GM12891 (cell line): ENCODE measurements around the gene ZNHIT6.

Source experiments
- POU2F2 ChIP-seq: IDR thresholded peaks from 2 replicates; pipeline ENCODE4 v1.6.1; 2011; ENCODE audit warnings: low read depth, mild to moderate bottlenecking, control low read depth, low read length, moderate library complexity
- TAF1 ChIP-seq: IDR thresholded peaks from 2 replicates; pipeline ENCODE4 v1.6.1; 2011; ENCODE audit warnings: low read depth, low read length, control low read depth

DNA sequence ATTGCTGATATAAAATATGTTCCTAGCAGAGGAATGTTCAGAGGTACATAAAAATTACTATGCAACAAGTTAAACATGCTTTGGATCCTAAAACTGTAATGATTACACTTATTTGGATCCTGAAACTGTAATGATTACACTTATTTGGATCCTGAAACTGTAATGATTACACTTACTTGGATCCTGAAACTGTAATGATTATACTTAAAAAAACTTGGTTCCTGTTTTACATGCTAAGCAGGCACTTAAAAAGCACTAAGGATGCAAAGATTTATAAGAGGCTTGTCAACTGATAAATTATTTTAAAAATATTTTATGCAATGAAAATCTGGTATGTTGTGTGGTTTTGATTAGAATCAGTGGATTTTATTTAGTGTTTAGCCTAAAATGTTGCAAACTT is 47.7 kb downstream of the ZNHIT6 start:
- no peak for TF ChIP-seq POU2F2
- TF ChIP-seq TAF1, result no peak
